Motor neuron (in vitro differentiated cells): ENCODE measurements around the gene FAM167B. TPM values are rescaled to one million over a fixed set of nuclear protein-coding genes. Genes with fewer than 3 reads are reported as not detected.

Source experiments
- ATAC-seq, 8 experiments: fragments of 200-7000 bp; cut with Tn5 transposase; replicated peaks in 6 of 8; 2 replicates each; pipeline ENCODE4 v1.8.0; 2021; ENCODE audit warnings: mild to moderate bottlenecking in 8 of 8, moderate library complexity in 8 of 8
- H3K27ac ChIP-seq, 2 donors: fragments of 250-450 bp; sonication (Bioruptor Pico); 2 replicates each; pipeline ENCODE4 v1.9.0; 2021; ENCODE audit warnings: antibody characterized with exemption in 2 of 2, mild to moderate bottlenecking in 2 of 2, moderate library complexity in 1 of 2
- H3K4me1 ChIP-seq, 2 donors: fragments of 250-450 bp; sonication (Bioruptor Pico); replicated peaks in 1 of 2; 2 replicates each; pipeline ENCODE4 v1.6.1; 2021; ENCODE audit warnings: antibody characterized with exemption in 2 of 2, mild to moderate bottlenecking in 2 of 2, moderate library complexity in 1 of 2
- H3K4me3 ChIP-seq, 5 donors: fragments of 250-450 bp; sonication (Bioruptor Pico); 2 replicates each; pipeline ENCODE4 v1.9.0; 2021; ENCODE audit warnings: antibody characterized with exemption in 5 of 5, mild to moderate bottlenecking in 5 of 5, moderate library complexity in 4 of 5
- WGBS, 10 experiments: fragments of 450-650 bp; shearing (Covaris generic); methylation state at CpG; one replicate each; pipeline ENCODE4 v1.0.0; 2022; 5-methylcytosine and 5-hydroxymethylcytosine counted together
- in situ Hi-C, 9 experiments: fragments of 400-800 bp; cut with MboI; loops; one replicate each; pipeline ENCODE4 v1.15.0; 2021; ENCODE audit warnings: low sequenced_read_pairs in 9 of 9, low pct_unique_long_range_greater_than_20kb in 2 of 9; ENCODE audit not compliant: unreplicated experiment in 9 of 9
- total RNA-seq, 8 experiments: library from RNA; unstranded; fragments of 300-600 nt; gene quantifications; 2 replicates each; pipeline versions ENCODE4 v1.2.3 to v1.2.4, GENCODE V29; 2022

Gene FAM167B
- total RNA-seq, 8 experiments from 2014 or later = 0.49 to 12.0 (median 2.2) TPM; not detected in 1

GRCh38 chr1:32232558-32233304 is 14.3 kb upstream of the FAM167B start:
- H3K4me3 ChIP-seq = no peak overlapping the region
- peak in 1 of 8 experiments; percentile 5 for ATAC-seq
- no peaks in the 10 kb centered on the region for H3K4me1 ChIP-seq
- in situ Hi-C loops = no loop called here
- WGBS, 10 experiments = 33 to 89% (median 76%) methylated on average over 1 to 8 of the region's 8 CpGs
- H3K27ac ChIP-seq = no peak overlapping the region

GRCh38 chr1:32234792-32235191 is 12.2 kb upstream of the FAM167B start:
- H3K27ac ChIP-seq = no peak overlapping the region
- peak in 1 of 8 experiments; percentile 9 for ATAC-seq
- in situ Hi-C loops = no loop called here
- no peak overlapping the region for H3K4me3 ChIP-seq
- WGBS, 10 experiments = 71 to 100% (median 78%) methylated on average over 1 to 6 of the region's 7 CpGs; no CpG with 5 or more reads in 4 of the 10 experiments
- peaks cover 5 to 7% of the 10 kb centered on the region in 2 donors for H3K4me1 ChIP-seq

- in situ Hi-C loops = no loop called here
- H3K27ac ChIP-seq = no peak overlapping the region
These were observed 7.7 kb upstream of the FAM167B start for GRCh38 chr1:32239337-32239736.

DNA sequence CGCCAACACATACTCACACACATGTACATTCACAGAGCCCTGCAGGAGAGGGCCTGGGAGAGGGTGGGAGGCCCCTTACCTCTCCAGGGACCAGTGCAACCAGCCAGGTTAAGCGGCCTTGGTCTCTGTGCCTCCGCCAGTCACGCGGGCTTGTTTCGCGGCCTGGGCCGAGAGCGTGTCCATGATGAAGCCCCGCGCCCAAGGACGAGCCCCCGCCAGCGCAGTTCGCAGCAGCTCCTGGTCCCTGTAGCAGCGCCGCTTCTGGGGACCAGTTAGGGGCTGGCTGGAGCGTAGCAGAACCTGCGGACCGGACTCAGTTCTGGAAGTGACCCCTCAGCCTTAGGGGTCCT is 7.3 kb upstream of the FAM167B start:
- Histone ChIP-seq H3K4me3 (peak overlapping the region in 3 of 5 donors; percentile 35 to 41 (median 38)), H3K27ac (peak overlapping the region in 1 of 2 donors; percentile 10), H3K4me1 (peaks cover 10 to 22% of the 10 kb centered on the region in 2 donors)
- peak in 5 of 8 experiments; percentile 2 to 22 (median 13) for ATAC-seq
- WGBS, 10 experiments = 31 to 80% (median 47%) methylated on average over 1 to 19 of the region's 20 CpGs; no CpG with 5 or more reads in 6 of the 10 experiments
- in situ Hi-C loops = no loop called here

More at GRCh38 chr1:32239337-32239736, 7.7 kb upstream of the FAM167B start:
- WGBS, 10 experiments = 40 to 92% (median 70%) methylated on average over 2 to 4 of the region's 4 CpGs; no CpG with 5 or more reads in 5 of the 10 experiments
- H3K4me1 ChIP-seq = peaks cover 10 to 22% of the 10 kb centered on the region in 2 donors
- ATAC-seq = no peak
- H3K4me3 ChIP-seq = no peak overlapping the region

DNA sequence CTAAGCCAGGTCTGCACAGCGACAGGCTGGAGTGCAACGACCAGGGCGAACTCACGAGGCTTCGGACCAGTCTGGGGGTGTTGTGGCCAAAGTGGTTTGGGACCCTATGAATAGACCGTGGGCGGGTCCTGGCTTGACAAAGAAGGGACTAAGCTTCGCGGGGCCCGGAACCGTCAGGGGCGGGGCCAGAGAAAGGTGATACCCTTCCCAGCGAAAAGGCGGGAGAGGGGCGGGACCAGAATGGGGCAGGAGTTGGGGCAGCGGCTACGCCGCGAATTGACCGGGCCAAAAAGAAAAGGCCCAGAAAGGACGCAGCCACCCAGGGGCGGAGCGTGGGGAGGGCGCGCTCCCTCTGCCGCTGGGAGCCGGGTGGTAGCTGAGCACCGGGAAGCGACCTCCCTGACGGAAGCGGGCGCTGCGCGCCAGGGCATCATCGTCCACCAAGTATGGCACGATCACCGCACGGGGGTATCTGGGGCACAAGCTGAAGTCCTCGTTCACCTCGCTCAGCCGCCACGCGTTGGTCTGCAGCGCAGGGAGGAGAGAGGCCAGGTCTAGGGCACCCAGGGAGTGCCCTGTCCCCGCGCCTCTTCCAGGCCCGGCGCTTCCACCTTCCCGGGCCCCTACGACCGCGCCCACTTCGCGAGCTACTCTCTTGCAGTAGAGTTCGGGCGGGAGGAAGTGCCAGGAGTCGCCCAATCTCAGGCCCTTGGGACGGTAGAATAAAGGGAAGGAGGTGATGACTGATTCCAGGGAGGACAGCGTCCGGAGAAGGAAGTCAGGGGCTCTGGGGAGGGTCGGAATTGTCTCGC is 6.7 kb upstream of the FAM167B start:
- Histone ChIP-seq H3K4me3 (peak overlapping the region; percentile 15 to 41 (median 35)), H3K27ac (peak overlapping the region in 1 of 2 donors; percentile 28), H3K4me1 (peaks cover 10 to 22% of the 10 kb centered on the region in 2 donors)
- WGBS, 10 experiments = 0 to 18% (median 6%) methylated on average over 4 to 14 of the region's 62 CpGs; no CpG with 5 or more reads in 5 of the 10 experiments
- in situ Hi-C loops = no loop called here
- ATAC-seq = peak; percentile 42 to 78 (median 56)

- Histone ChIP-seq H3K4me3 (peak overlapping the region; percentile 15 to 41 (median 35)), H3K4me1 (peaks cover 10 to 22% of the 10 kb centered on the region in 2 donors), H3K27ac (peak overlapping the region in 1 of 2 donors; percentile 28)
- in situ Hi-C loops = no loop called here
- WGBS, 10 experiments = 0 to 13% (median 1%) methylated on average over 3 to 19 of the region's 55 CpGs; no CpG with 5 or more reads in 4 of the 10 experiments
- ATAC-seq = peak; percentile 42 to 84 (median 76)
These were observed 5.8 kb upstream of the FAM167B start for GRCh38 chr1:32241001-32241763.

DNA sequence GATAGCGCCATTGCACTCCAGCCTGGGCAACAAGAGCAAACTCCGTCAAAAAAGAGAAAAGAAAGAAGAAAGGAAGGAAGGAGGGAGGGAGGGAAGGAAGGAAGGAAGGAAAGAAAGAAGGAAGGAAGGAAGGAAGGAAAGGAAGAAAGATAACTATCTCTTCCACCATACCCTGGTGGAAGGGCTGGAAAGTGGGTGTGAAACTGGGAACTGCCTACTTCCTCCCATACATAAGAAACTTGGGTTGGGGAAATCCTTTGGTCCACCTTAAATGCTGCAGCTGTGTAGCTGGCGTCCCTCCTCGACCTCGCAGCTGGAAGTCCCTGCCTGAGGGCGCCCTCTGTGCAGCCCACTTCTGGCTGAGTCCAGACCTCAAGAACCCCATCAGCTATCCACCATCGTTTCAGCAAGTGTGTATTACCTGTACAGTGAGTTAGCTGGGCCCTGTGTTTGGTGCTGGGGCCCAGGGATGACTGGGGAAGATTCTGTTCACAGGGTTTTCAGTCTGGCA is 4.6 kb upstream of the FAM167B start:
- in situ Hi-C loops = no loop called here
- H3K4me3 ChIP-seq = no peak overlapping the region
- no peak overlapping the region for H3K27ac ChIP-seq
- WGBS, 10 experiments = 20 to 100% (median 47%) methylated on average over 1 to 7 of the region's 7 CpGs; no CpG with 5 or more reads in 1 of the 10 experiments
- ATAC-seq = no peak
- peaks cover 10 to 22% of the 10 kb centered on the region in 2 donors for H3K4me1 ChIP-seq

GRCh38 chr1:32247452-32247851 is 430 bp downstream of the FAM167B start:
- ATAC-seq = peak in 2 of 8 experiments; percentile 2

GRCh38 chr1:32247983-32248889 is 1.2 kb downstream of the FAM167B start:
- ATAC-seq = peak; percentile 27 to 58 (median 44)
- Histone ChIP-seq H3K27ac (peak overlapping the region in 1 of 2 donors; percentile 34), H3K4me1 (peaks cover 23 to 27% of the 10 kb centered on the region in 2 donors), H3K4me3 (no peak overlapping the region)
- 0 to 58% (median 40%) methylated on average over 1 to 8 of the region's 31 CpGs; no CpG with 5 or more reads in 1 of the 10 experiments for WGBS, 10 experiments
- in situ Hi-C loops = no loop called here

More at GRCh38 chr1:32247452-32247851, 430 bp downstream of the FAM167B start:
- in situ Hi-C loops = no loop called here
- Histone ChIP-seq H3K4me1 (peaks cover 23 to 31% of the 10 kb centered on the region in 2 donors), H3K27ac (no peak overlapping the region), H3K4me3 (no peak overlapping the region)
- 60 to 100% (median 94%) methylated on average over 1 to 6 of the region's 12 CpGs; no CpG with 5 or more reads in 6 of the 10 experiments for WGBS, 10 experiments

DNA sequence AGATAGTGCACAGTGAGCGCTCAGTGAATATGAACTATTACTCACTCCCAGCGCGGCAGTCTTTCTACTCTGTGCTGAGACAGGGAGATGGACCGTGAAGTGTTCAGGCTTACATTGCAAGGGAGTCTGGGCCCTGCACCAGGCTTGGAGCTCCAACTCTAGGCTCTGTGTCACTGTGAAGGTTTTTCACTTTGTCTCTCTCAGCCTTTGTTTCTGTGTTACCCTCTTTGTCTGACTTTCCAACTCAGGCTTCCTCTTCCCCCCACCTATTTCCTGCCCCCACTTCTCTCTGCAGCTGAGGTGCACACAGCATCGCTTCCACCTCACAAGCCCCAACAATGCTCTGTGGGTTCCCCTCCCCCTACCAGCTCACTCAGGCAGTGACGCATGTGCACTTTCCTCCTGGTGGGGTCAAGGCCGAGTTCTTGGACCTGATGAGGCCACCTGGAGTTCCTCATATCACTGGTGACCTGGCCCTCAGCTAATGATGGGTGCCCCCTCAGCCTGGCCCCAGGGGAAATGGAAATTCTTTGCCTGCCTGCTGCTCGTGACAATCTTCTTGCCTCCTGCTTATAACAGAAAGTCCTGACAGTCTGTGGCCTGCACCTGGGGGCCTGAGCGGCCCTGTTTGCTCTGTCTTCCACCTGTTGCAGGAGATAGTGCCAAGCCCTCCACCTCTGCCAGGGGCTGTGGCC is 3.0 kb downstream of the FAM167B start:
- H3K27ac ChIP-seq = peak overlapping the region; percentile 42 to 68
- in situ Hi-C loops = no loop called here

More for the DNA sequence above, 3.0 kb downstream of the FAM167B start:
- 33 to 92% (median 50%) methylated on average over 1 to 8 of the region's 9 CpGs; no CpG with 5 or more reads in 2 of the 10 experiments for WGBS, 10 experiments
- peaks cover 23 to 27% of the 10 kb centered on the region in 2 donors for H3K4me1 ChIP-seq
- H3K4me3 ChIP-seq = no peak overlapping the region
- peak in 5 of 8 experiments; percentile 62 to 82 (median 78) for ATAC-seq
